ENCODE measurements around the gene MCOLN3. TPM values are rescaled to one million over a fixed set of nuclear protein-coding genes. Genes with fewer than 3 reads are reported as not detected.

The MCOLN3 gene
- total RNA-seq, 1 experiment from 2014 or later = 0.70 TPM

DNA sequence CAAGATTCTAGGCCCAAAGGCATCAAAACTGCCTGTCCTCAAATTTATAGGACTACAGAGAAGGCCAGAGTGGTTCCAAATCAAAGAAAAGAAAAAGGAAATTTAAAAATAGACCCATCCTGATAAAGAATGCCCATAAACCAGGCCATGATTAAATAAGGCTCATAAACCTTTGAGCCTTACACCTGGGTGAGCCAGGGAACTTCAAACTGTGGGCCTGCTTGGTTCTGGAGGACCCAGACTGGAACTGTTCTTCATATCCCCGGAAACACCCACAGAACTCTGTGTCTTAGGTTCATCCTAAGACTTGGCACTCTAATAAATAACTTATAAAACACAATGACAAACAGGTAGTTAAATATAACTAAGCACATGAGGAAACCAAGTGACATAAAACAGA is 80.2 kb downstream of the MCOLN3 start:
- H3K4me3 Mint-ChIP-seq (ENCODE audit: unreplicated experiment) = no peak overlapping the region
- H3K4me1 Mint-ChIP-seq (ENCODE audit: insufficient read depth, unreplicated experiment) = peaks cover 8% of the 10 kb centered on the region
- intact Hi-C loops (cut with micrococcal nuclease) = no loop called here
- DNase-seq (ENCODE audit: unreplicated experiment) = no peak
- POLR2A ChIA-PET = no interaction called here
- no TSS peak for BruUV-seq (replicated peaks)
- H3K27ac Mint-ChIP-seq (ENCODE audit: low read depth, unreplicated experiment) = no peak overlapping the region
- no peaks in the 10 kb centered on the region for H3K9me3 Mint-ChIP-seq (ENCODE audit: unreplicated experiment)
- no peak for TF ChIP-seq CTCF (IDR thresholded peaks at IDR 0.05; ENCODE audit: unreplicated experiment)
- no peaks in the 10 kb centered on the region for H3K36me3 Mint-ChIP-seq (ENCODE audit: insufficient read depth, unreplicated experiment)
- H3K27me3 Mint-ChIP-seq (ENCODE audit: insufficient read depth, unreplicated experiment) = no peaks in the 10 kb centered on the region
- CTCF ChIA-PET = interaction anchor here (0.6 kb wide), 1 partner anchor 160 kb away, joined by 4 read pairs; no protein-coding TSS in a partner anchor

Other genes with a start within 250 kb of the MCOLN3 start
- 1.0 and 1.1 TPM in 2 replicates for gene LPAR3, start 155.3 kb downstream of the MCOLN3 start, total RNA-seq (2022)
- 3.0 and 3.1 TPM in 2 replicates for gene MCOLN2, start 51.4 kb downstream of the MCOLN3 start, total RNA-seq (2022)
- gene SYDE2, start 152.5 kb upstream of the MCOLN3 start, total RNA-seq (2022) = 4.3 and 5.9 TPM in 2 replicates
- 29.6 and 31.7 TPM in 2 replicates for gene C1orf52, start 211.2 kb upstream of the MCOLN3 start, total RNA-seq (2022)
- 43.9 and 55.8 TPM in 2 replicates for gene BCL10, start 228.1 kb upstream of the MCOLN3 start, total RNA-seq (2022)

Data from MCF 10A (cell line).